NCI-H1436 treated with DMSO at 0.1 percent for 48 hours (cell line): ENCODE data around the gene SRRM5.
"Not testable (repeated sequence)": the region's sequence is repeated elsewhere in the genome, so short reads cannot be mapped to it uniquely, and the experiment has no call there.

ENCODE experiments used
- DNase-seq: peaks from one replicate; lab custom pipeline; 2025; lab: John Stamatoyannopoulos, UW

SRRM5 gene

GRCh38 chr19:43611788-43612187 lies at the start of gene SRRM5:
TSS of gene SRRM5 (plus strand) at chr19:43612088. CDS start at chr19:43612122, 34 bp downstream.
- DNase-seq = no peak

- no peak for DNase-seq
Measured at GRCh38 chr19:43562226-43562697, 49.6 kb upstream of the SRRM5 start.

GRCh38 chr19:43562698-43563241 lies 49.1 kb upstream of the SRRM5 start:
- peak; percentile 71 for DNase-seq

- no peak for DNase-seq
Measured at GRCh38 chr19:43563816-43564457, 48.0 kb upstream of the SRRM5 start.

GRCh38 chr19:43564800-43565199 lies 47.1 kb upstream of the SRRM5 start:
- DNase-seq = no peak

- no peak for DNase-seq
Measured at GRCh38 chr19:43569657-43570056, 42.2 kb upstream of the SRRM5 start.

GRCh38 chr19:43570174-43570791 lies 41.6 kb upstream of the SRRM5 start:
- DNase-seq = no peak

- peak; percentile 32 for DNase-seq
Measured at GRCh38 chr19:43572171-43572588, 39.7 kb upstream of the SRRM5 start.

- DNase-seq = no peak
Measured at GRCh38 chr19:43574424-43575155, 37.3 kb upstream of the SRRM5 start.

- peak; percentile 94 for DNase-seq
Measured at GRCh38 chr19:43575156-43575950, 36.5 kb upstream of the SRRM5 start, which contains the start of the genes PINLYP and XRCC1. TSS of gene PINLYP (plus strand) at chr19:43575801. CDS start at chr19:43577192, 1,391 bp downstream. TSS of gene XRCC1 (minus strand) at chr19:43575527. CDS start at chr19:43575458, 69 bp downstream.

- DNase-seq = no peak
Measured at GRCh38 chr19:43575955-43576878, 35.7 kb upstream of the SRRM5 start.

GRCh38 chr19:43578787-43579186 lies 33.1 kb upstream of the SRRM5 start:
- DNase-seq = no peak

GRCh38 chr19:43581467-43581866 lies 30.4 kb upstream of the SRRM5 start:
- no peak for DNase-seq

GRCh38 chr19:43582495-43582894 lies 29.4 kb upstream of the SRRM5 start:
- no peak for DNase-seq

GRCh38 chr19:43584484-43584883 lies 27.4 kb upstream of the SRRM5 start:
- DNase-seq = no peak

- DNase-seq = no peak
Measured at GRCh38 chr19:43586346-43586745, 25.5 kb upstream of the SRRM5 start.

- DNase-seq = not testable (repeated sequence)
Measured at GRCh38 chr19:43587029-43587428, 24.9 kb upstream of the SRRM5 start.

GRCh38 chr19:43589277-43589676 lies 22.6 kb upstream of the SRRM5 start:
- DNase-seq = no peak

GRCh38 chr19:43589678-43590077 lies 22.2 kb upstream of the SRRM5 start:
- DNase-seq = no peak
